HepG2 (cell line): ENCODE results near the gene TJP2. TPM values are rescaled to one million over a fixed set of nuclear protein-coding genes. Genes with fewer than 3 reads are reported as not detected.

Experiments
- ATAC-seq: fragments of 200-7000 bp; cut with Tn5 transposase; 3 replicates; pipeline ENCODE4 v1.9.1; 2020; ENCODE audit warnings: mild to moderate bottlenecking, moderate library complexity
- BruUV-seq: library from RNA; stranded (reverse); fragments of 400-500 nt; replicated peaks from 2 replicates; lab custom pipeline; 2021; lab: Mats Ljungman, UMichigan
- CTCF ChIA-PET: fragments of 300-600 bp; formaldehyde crosslinking; extraction: SDS; loops from one replicate; lab custom pipeline; 2021; ENCODE audit warnings: low total read pairs, inconsistent platforms, low intra/inter-chr PET ratio; lab: Yijun Ruan, JAX
- POLR2A ChIA-PET: fragments of 350-600 bp; sonication (Branson Sonifier 250); formaldehyde crosslinking; loops from one replicate; lab custom pipeline; 2020; ENCODE audit warnings: antibody characterized with exemption, inconsistent platforms; lab: Yijun Ruan, JAX
- DNase-seq: peaks from one replicate; pipeline ENCODE4 v3.0.0-alpha.2; 2015; ENCODE audit warnings: low spot score
- FAIRE-seq: peaks from 3 replicates; lab custom pipeline; 2011; peaks lifted over from hg19 to GRCh38; lab: Jason Lieb, UNC
- H2AFZ ChIP-seq: one replicate; pipeline ENCODE4 v1.6.1; 2011; ENCODE audit warnings: low read length, inconsistent platforms
- H3K27ac ChIP-seq: fragments of 300-600 bp; 3 replicates; pipeline ENCODE4 v1.8.0; 2011; ENCODE audit warnings: mixed run types, mild to moderate bottlenecking, mixed read lengths, low read length, inconsistent platforms; ENCODE audit not compliant: insufficient read depth; ENCODE audit errors: extremely low read length
- H3K27me3 ChIP-seq, 2 experiments: fragments of 200-600 bp in 1 of 2; 2 replicates in 1 of 2; 3 replicates in 1 of 2; pipeline versions ENCODE4 v1.6.0 to v1.8.0; 2011; ENCODE audit warnings: low read length in 2 of 2, mild to moderate bottlenecking in 2 of 2, moderate library complexity in 2 of 2, inconsistent platforms in 1 of 2; ENCODE audit not compliant: insufficient read depth in 2 of 2, control insufficient read depth in 1 of 2
- H3K36me3 ChIP-seq, 2 experiments: fragments of 200-600 bp in 1 of 2; replicated peaks in 1 of 2; 2 replicates in 1 of 2; 3 replicates in 1 of 2; pipeline versions ENCODE4 v1.5.1 to v1.8.0; 2011; ENCODE audit warnings: low read length in 2 of 2, inconsistent platforms in 1 of 2; ENCODE audit not compliant: insufficient read depth in 2 of 2, control insufficient read depth in 1 of 2
- H3K4me1 ChIP-seq: 2 replicates; pipeline ENCODE4 v1.5.1; 2012; ENCODE audit warnings: low read length, inconsistent platforms; ENCODE audit not compliant: insufficient read depth
- H3K4me2 ChIP-seq: 2 replicates; pipeline ENCODE4 v1.6.0; 2011; ENCODE audit warnings: low read depth, low read length, inconsistent platforms
- H3K4me3 ChIP-seq, 3 experiments: fragments of 200-600 bp in 1 of 3; sonication (generic), shearing (Covaris generic) in 1 of 3; replicated peaks in 1 of 3; 2 replicates each; pipeline ENCODE4 v1.5.1; 2011 to 2016; ENCODE audit warnings: low read length in 3 of 3, inconsistent platforms in 2 of 3, low read depth in 2 of 3, mild to moderate bottlenecking in 2 of 3, control low read depth in 1 of 3, mixed read lengths in 1 of 3; ENCODE audit not compliant: insufficient read depth in 1 of 3
- H3K79me2 ChIP-seq: one replicate; pipeline ENCODE4 v1.6.1; 2011; ENCODE audit warnings: low read length, inconsistent platforms; ENCODE audit not compliant: insufficient read depth
- H3K9ac ChIP-seq: 2 replicates; pipeline ENCODE4 v1.6.0; 2011; ENCODE audit warnings: mild to moderate bottlenecking, low read depth, low read length, inconsistent platforms; ENCODE audit not compliant: insufficient read depth
- H3K9me3 ChIP-seq: 2 replicates; pipeline ENCODE4 v1.5.1; 2012; ENCODE audit warnings: mild to moderate bottlenecking, low read length
- H4K20me1 ChIP-seq: 2 replicates; pipeline ENCODE4 v1.6.0; 2011; ENCODE audit warnings: inconsistent platforms, mild to moderate bottlenecking, low read length, moderate library complexity; ENCODE audit not compliant: insufficient read depth
- ATF2 ChIP-seq: sonication (generic); formaldehyde crosslinking; IDR thresholded peaks from 2 replicates; pipeline ENCODE4 v1.4.0; 2020; ENCODE audit warnings: missing genetic modification reagents
- CBX1 ChIP-seq: IDR thresholded peaks from one replicate; pipeline ENCODE4 v1.6.1; 2016; ENCODE audit warnings: antibody characterized with exemption, low read depth
- FOXM1 ChIP-seq: sonication (generic); formaldehyde crosslinking; IDR thresholded peaks from 2 replicates; pipeline ENCODE4 v1.5.0; 2020; ENCODE audit warnings: missing genetic modification reagents
- GTF3A ChIP-seq: sonication (generic); formaldehyde crosslinking; conservative IDR thresholded peaks from 2 replicates; pipeline ENCODE4 v1.4.0; 2020; ENCODE audit warnings: mild to moderate bottlenecking, missing genetic modification reagents
- HNF4G ChIP-seq, 2 experiments: sonication (generic) in 1 of 2; formaldehyde crosslinking in 1 of 2; IDR thresholded peaks; 2 replicates each; pipeline versions ENCODE4 v1.4.0 to v1.6.1; 2011 to 2020; ENCODE audit warnings: borderline replicate concordance in 2 of 2, low read depth in 2 of 2, mild to moderate bottlenecking in 2 of 2, low read length in 1 of 2, missing genetic modification reagents in 1 of 2, moderate library complexity in 1 of 2
- KLF12 ChIP-seq: sonication (generic); formaldehyde crosslinking; IDR thresholded peaks from 2 replicates; pipeline ENCODE4 v1.4.0; 2020; ENCODE audit warnings: missing genetic modification reagents, borderline replicate concordance
- KLF6 ChIP-seq: IDR thresholded peaks from 2 replicates; pipeline ENCODE4 v1.8.0; 2016; ENCODE audit warnings: missing biosample characterization, missing genetic modification reagents
- NFE2 ChIP-seq: sonication (generic); formaldehyde crosslinking; IDR thresholded peaks from 2 replicates; pipeline ENCODE4 v1.4.0; 2020; ENCODE audit warnings: missing genetic modification reagents
- POLR2G ChIP-seq: fragments of 200-400 bp; formaldehyde crosslinking; IDR thresholded peaks from 2 replicates; pipeline ENCODE4 v1.6.1; 2018; ENCODE audit warnings: mild to moderate bottlenecking, low read depth, low read length, moderate library complexity
- TFE3 ChIP-seq: IDR thresholded peaks from 2 replicates; pipeline ENCODE4 v1.6.1; 2016
- TGIF2 ChIP-seq: IDR thresholded peaks from 2 replicates; pipeline ENCODE4 v1.6.1; 2016; ENCODE audit warnings: control low read depth, missing compliant biosample characterization
- ZBTB1 ChIP-seq: sonication (generic); formaldehyde crosslinking; IDR thresholded peaks from 2 replicates; pipeline ENCODE4 v1.4.0; 2020; ENCODE audit warnings: missing genetic modification reagents, borderline replicate concordance
- ZBTB33 ChIP-seq: sonication (generic); formaldehyde crosslinking; IDR thresholded peaks from 2 replicates; pipeline ENCODE4 v1.4.0; 2020; ENCODE audit warnings: missing genetic modification reagents
- ZNF691 ChIP-seq: sonication (generic); formaldehyde crosslinking; IDR thresholded peaks from 2 replicates; pipeline ENCODE4 v1.4.0; 2020; ENCODE audit warnings: missing genetic modification reagents, low read depth, mild to moderate bottlenecking, borderline replicate concordance
- ZNF703 ChIP-seq: sonication (generic); formaldehyde crosslinking; IDR thresholded peaks from 2 replicates; pipeline ENCODE4 v1.5.1; 2020; ENCODE audit warnings: missing genetic modification reagents, mild to moderate bottlenecking, moderate library complexity, borderline replicate concordance
- ZNF740 ChIP-seq: sonication (generic); formaldehyde crosslinking; IDR thresholded peaks from 2 replicates; pipeline ENCODE4 v1.4.0; 2020; ENCODE audit warnings: missing genetic modification reagents
- ZNF784 ChIP-seq: sonication (generic); formaldehyde crosslinking; IDR thresholded peaks from 2 replicates; pipeline ENCODE4 v1.5.1; 2020; ENCODE audit warnings: missing genetic modification reagents, mild to moderate bottlenecking, borderline replicate concordance
- WGBS: methylation state at CpG from one replicate; pipeline ENCODE4 v1.1.6; 2017; ENCODE audit warnings: low lambda C conversion rate; 5-methylcytosine and 5-hydroxymethylcytosine counted together
- in situ Hi-C: cut with HindIII; loops from 2 replicates; pipeline ENCODE4 v1.10.0; 2017; ENCODE audit warnings: low pct_unique_long_range_greater_than_20kb; ENCODE audit not compliant: extremely low pct_ligation_motif_present
- intact Hi-C: fragments of 100-400 bp; cut with micrococcal nuclease; formaldehyde crosslinking; loops from one replicate; pipeline ENCODE4 v1.10.0; 2022; ENCODE audit not compliant: unreplicated experiment
- polyA plus RNA-seq, 8 experiments: library from polyadenylated mRNA; depleted of rRNA in 3 of 8; stranded (reverse) in 7 of 8; unstranded in 1 of 8; fragments of >200 nt; fragmentation: Illumina TruSeq in 4 of 8; extraction: Trizol in 4 of 8; gene quantifications; 2 replicates each; pipeline versions ENCODE4 v1.2.1 to v1.2.3, GENCODE V29; 2011 to 2016; ENCODE audit warnings: low read depth in 4 of 8, missing spikeins in 1 of 8, mixed read lengths in 1 of 8; ENCODE audit not compliant: insufficient read depth in 1 of 8
- total RNA-seq, 5 experiments: library from RNA; depleted of rRNA; stranded (reverse); fragments of >200 nt; fragmentation: Illumina TruSeq; extraction: Trizol; gene quantifications; 2 replicates each; pipeline ENCODE4 v1.2.3, GENCODE V29; 2016; ENCODE audit warnings: low read depth in 1 of 5

Gene TJP2
- total and polyA plus RNA-seq, 2 of the 13 experiments (the other 11 are each of a cell fraction or from before 2014, with no cell fraction given) = 109 to 110 TPM

GRCh38 chr9:69131682-69132081 is 42.4 kb upstream of the TJP2 start:
- H2AFZ ChIP-seq = no peak overlapping the region
- 33% methylated on average over 1 of the region's 1 CpG for WGBS
- H3K9me3 ChIP-seq = no peaks in the 10 kb centered on the region
- peak overlapping the region; percentile 70 for H3K27ac ChIP-seq
- CTCF ChIA-PET = no interaction called here
- peak overlapping the region in 1 of 3 experiments; percentile 45; a peak in 1 of 6 replicates for H3K4me3 ChIP-seq
- peaks cover 63% of the 10 kb centered on the region for H3K4me1 ChIP-seq
- H3K9ac ChIP-seq = no peak overlapping the region; the same call in 1 of the 2 replicates
- peak overlapping the region; percentile 58 for H3K4me2 ChIP-seq
- intact Hi-C loops (loop anchor here (1.0 to 2.0 kb wide), 2 partner anchors 9 to 61 kb away; no protein-coding TSS in a partner anchor), in situ Hi-C loops (no loop called here)
- FAIRE-seq (peak; percentile 100), DNase-seq (peak; percentile 93), ATAC-seq (peak; percentile 97)
- H3K36me3 ChIP-seq = peaks cover 13 to 41% of the 10 kb centered on the region in 2 experiments
- POLR2A ChIA-PET = interaction anchor here (1.0 to 2.4 kb wide), 6 partner anchors 9 to 60 kb away, joined by 3 to 30 read pairs (median 4); no protein-coding TSS in a partner anchor
- BruUV-seq = no TSS peak
- H3K79me2 ChIP-seq = peaks cover 87% of the 10 kb centered on the region
- peaks cover 56% of the 10 kb centered on the region for H4K20me1 ChIP-seq
- no peaks in the 10 kb centered on the region for H3K27me3 ChIP-seq
- TF ChIP-seq HNF4G (IDR thresholded peaks at IDR 0.05; ENCODE audit: borderline replicate concordance, low read depth, low read length) (peak; percentile 24; the same call in 1 of the 2 replicates), HNF4G (CRISPR knock-in tag; IDR thresholded peaks at IDR 0.05; ENCODE audit: borderline replicate concordance, low read depth) (no peak), KLF6 (CRISPR knock-in tag) (no peak), ZBTB1 (CRISPR knock-in tag) (no peak), ZNF740 (CRISPR knock-in tag) (no peak), TFE3 (CRISPR knock-in tag) (0 out of 2 replicates have a peak, but pooled peaks have one; percentile 29), ATF2 (0 out of 2 replicates have a peak, but pooled peaks have one; percentile 33), ZBTB33 (CRISPR knock-in tag) (no peak), CBX1 (no peak), ZNF691 (CRISPR knock-in tag) (no peak), ZNF703 (no peak), POLR2G (no peak), NFE2 (no peak), TGIF2 (CRISPR knock-in tag) (no peak), FOXM1 (no peak), GTF3A (CRISPR knock-in tag) (no peak), ZNF784 (no peak), KLF12 (no peak)
